PFSK-1 (cell line): ENCODE measurements around the gene IRX5.

Experiments
- FOXP2 ChIP-seq: optimal IDR thresholded peaks from 2 replicates; pipeline ENCODE3; 2011; ENCODE audit warnings: borderline replicate concordance, control low read depth, inconsistent platforms; ENCODE audit not compliant: insufficient read depth; ENCODE audit errors: extremely low read length, extremely low read depth
- POLR2AphosphoS5 ChIP-seq: IDR thresholded peaks from 2 replicates; pipeline ENCODE4 v1.6.1; 2012; ENCODE audit warnings: low read depth, mild to moderate bottlenecking, control low read depth, low read length, moderate library complexity
- REST ChIP-seq, 2 experiments: IDR thresholded peaks; 2 replicates each; pipeline versions ENCODE4 v1.6.1 to v1.8.0; 2011 to 2012; ENCODE audit warnings: low read depth in 2 of 2, low read length in 2 of 2, control low read depth in 1 of 2, inconsistent platforms in 1 of 2, mild to moderate bottlenecking in 1 of 2, moderate library complexity in 1 of 2; ENCODE audit not compliant: insufficient read depth in 1 of 2
- SIN3A ChIP-seq: IDR thresholded peaks from 2 replicates; pipeline ENCODE4 v1.6.1; 2012; ENCODE audit warnings: mild to moderate bottlenecking, low read length, moderate library complexity, borderline replicate concordance; ENCODE audit not compliant: insufficient read depth
- TAF1 ChIP-seq: IDR thresholded peaks from 2 replicates; pipeline ENCODE4 v1.6.1; 2012; ENCODE audit warnings: low read length, control low read depth, borderline replicate concordance; ENCODE audit not compliant: insufficient read depth

IRX5 gene

GRCh38 chr16:54940279-54940604 is 9.6 kb downstream of the IRX5 start:
- TF ChIP-seq FOXP2 (no peak), POLR2AphosphoS5 (no peak), TAF1 (no peak), SIN3A (no peak), REST (IDR thresholded peaks at IDR 0.05; ENCODE audit: insufficient read depth in 1 of 2, low read depth in 2 of 2, low read length in 2 of 2) (no peak)

GRCh38 chr16:54942353-54942943 is 11.8 kb downstream of the IRX5 start:
- no peak for TF ChIP-seq POLR2AphosphoS5
- TF ChIP-seq TAF1: no peak
- TF ChIP-seq REST (IDR thresholded peaks at IDR 0.05; ENCODE audit: insufficient read depth in 1 of 2, low read depth in 2 of 2, low read length in 2 of 2): no peak
- no peak for TF ChIP-seq FOXP2
- TF ChIP-seq SIN3A: no peak

DNA sequence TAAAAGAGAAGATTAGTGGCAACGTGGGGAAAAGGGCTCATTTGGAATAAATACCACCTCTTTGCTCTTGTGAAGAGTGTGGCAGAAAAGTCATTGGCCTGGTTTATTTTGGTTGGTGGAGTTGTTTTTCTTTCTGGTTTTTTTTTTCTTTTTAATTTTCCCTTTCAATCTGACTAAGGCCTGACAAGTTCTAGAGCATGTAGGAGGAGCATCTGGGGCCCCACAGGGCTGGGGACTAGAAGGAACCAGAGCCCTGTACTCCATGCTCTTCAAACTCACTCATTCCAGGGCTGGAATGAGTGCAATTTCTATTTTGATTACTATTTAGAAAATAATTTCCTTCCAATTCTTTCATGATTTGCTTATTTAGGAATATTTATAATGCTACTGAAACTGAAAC is 13.3 kb downstream of the IRX5 start:
- TF ChIP-seq POLR2AphosphoS5 (no peak), FOXP2 (no peak), SIN3A (no peak), REST (IDR thresholded peaks at IDR 0.05; ENCODE audit: insufficient read depth in 1 of 2, low read depth in 2 of 2, low read length in 2 of 2) (no peak), TAF1 (no peak)

- TF ChIP-seq SIN3A (no peak), POLR2AphosphoS5 (no peak), TAF1 (no peak), REST (IDR thresholded peaks at IDR 0.05; ENCODE audit: insufficient read depth in 1 of 2, low read depth in 2 of 2, low read length in 2 of 2) (no peak), FOXP2 (no peak)
These were observed 14.4 kb downstream of the IRX5 start for GRCh38 chr16:54945063-54945462.

GRCh38 chr16:54946909-54947308 is 16.2 kb downstream of the IRX5 start:
- no peak for TF ChIP-seq REST (IDR thresholded peaks at IDR 0.05; ENCODE audit: insufficient read depth in 1 of 2, low read depth in 2 of 2, low read length in 2 of 2)
- TF ChIP-seq POLR2AphosphoS5: no peak
- TF ChIP-seq FOXP2: no peak
- TF ChIP-seq SIN3A: no peak
- TF ChIP-seq TAF1: no peak
